HG03095 (cell line): ENCODE results near the gene PPP1CC.
"Not testable (repeated sequence)": the region's sequence is repeated elsewhere in the genome, so short reads cannot be mapped to it uniquely, and the experiment has no call there.

ENCODE experiments used
- ATAC-seq: cut with Tn5 transposase; IDR thresholded peaks from one replicate; pipeline ENCODE4 v1.9.1; 2021; ENCODE audit warnings: moderate library complexity; ENCODE audit not compliant: unreplicated experiment

PPP1CC gene

DNA sequence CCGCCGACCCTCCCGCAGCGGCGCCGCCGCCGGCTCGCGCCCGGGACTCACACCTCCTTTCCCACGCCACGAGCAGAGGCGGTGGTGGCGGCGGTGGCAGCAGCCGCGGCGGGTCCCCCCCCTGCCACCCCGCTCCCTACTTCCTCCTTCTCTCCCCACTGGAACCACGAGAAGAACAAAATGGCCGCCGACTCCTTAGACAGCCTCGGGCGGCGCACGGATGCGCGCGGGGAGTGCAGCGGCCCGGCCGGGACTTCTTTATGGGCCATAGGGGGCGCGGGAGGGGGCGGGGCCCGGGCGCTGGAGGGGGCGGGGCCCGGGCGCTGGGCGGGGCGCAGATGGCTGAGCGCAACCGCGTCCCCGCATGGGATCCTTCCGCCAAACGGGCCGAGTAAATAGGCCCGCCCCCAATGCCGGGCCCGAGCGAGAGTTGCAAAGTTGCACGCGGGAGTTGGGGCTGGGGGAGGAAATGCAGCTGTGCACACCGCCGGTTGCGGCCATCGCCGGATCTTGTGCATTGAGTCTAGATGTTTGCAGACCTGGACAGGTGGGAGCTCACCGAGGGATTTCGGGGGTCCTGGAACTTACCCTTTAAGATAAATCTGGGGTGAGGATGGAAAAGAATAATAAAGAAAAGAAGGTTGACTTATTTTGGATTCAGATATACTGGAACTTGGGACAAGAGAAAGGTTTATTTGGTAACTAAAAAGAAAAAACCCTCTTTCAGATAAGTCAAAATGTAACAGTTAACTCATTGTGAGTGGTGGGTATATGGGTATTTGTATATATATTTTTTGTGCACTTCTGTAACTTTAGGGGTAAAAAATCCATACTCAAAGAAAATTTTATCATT lies at the start of gene PPP1CC:
TSS of gene PPP1CC (minus strand) at position 174 of the 853 bp plus-strand sequence. CDS start 184 bp downstream, outside the sequence.
- peak; percentile 53 for ATAC-seq

DNA sequence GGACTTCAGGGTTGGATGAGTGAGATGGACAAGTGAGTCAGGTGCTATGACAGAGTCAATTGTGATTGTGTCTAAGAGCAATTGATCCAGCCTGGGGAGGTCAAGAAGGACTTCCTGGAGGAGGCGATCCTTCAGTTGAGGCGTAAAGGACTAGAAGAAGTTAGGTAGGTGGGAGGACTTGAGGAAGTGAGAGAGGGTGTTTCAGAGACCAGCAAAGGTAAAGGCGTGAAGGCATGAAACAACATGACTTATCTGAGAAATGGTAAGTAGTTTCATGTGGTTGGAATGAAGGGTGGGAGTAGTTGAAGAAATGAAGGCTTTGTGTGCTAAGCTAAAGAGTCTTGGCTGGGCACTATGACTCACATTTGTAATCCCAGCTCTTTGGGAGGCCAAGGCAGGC lies 48.9 kb upstream of the PPP1CC start:
- ATAC-seq, result no peak

- no peak for ATAC-seq
These were observed 47.6 kb upstream of the PPP1CC start for GRCh38 chr12:110790301-110790700.

DNA sequence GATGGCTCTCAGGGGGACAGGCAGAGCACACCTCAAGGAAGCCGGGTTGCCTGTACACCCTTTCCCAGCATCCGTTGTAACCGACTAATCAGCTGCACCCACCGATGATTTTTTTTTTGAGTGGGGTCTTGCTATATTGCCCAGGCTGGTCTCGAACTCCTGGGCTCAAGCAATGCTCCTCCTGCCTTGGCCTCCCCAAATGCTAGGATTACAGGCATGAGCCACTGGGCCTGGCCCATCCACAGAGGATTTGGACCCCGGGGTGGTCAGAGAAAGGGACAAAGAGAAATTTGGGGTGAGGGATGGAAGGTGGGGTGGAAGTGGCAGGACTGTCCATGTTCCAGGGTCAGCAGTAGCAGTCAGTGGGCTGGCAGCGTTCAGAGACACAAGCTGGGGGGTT lies 43.3 kb upstream of the PPP1CC start:
- no peak for ATAC-seq

DNA sequence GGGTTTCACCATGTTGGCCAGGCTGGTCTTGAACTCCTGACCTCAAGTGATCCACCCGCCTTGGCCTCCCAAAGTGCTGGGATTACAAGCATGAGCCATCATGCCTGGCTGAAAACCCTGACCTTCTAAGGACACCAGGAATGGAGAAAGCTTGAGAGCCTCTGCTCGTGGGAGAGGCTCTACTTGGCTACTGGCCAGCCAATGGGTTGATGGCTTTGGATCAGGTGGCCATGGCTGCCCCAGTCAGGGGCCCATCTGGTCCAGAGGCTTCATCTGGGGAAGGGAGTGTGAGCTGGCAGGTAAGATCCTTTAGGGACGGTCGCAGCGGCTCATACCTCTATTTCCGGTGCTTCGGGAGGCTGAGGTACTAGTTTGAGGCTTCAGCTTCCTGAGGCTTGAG lies 42.5 kb upstream of the PPP1CC start:
- ATAC-seq, result no peak

GRCh38 chr12:110782922-110783321 lies 40.2 kb upstream of the PPP1CC start:
- ATAC-seq, result no peak

DNA sequence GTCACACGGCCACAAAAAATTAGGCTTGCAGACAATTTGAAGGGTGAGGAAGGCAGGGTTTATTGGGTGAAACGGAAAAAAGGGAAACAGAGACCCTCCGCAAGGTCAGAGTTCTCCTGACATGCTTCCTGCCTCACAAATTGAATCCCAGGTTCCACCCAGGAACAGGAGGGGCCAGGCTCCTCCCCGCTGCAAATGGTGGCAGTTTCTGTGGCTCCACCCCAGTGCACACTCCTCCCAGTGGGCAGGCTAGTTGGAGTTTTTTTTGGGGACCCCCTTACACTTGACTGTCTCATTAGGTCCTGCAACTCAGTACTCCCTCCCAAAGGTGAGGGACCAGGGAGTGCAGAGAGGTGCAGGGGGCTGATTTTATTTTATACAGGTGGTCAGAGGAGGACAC lies 39.4 kb upstream of the PPP1CC start:
- ATAC-seq, result no peak

DNA sequence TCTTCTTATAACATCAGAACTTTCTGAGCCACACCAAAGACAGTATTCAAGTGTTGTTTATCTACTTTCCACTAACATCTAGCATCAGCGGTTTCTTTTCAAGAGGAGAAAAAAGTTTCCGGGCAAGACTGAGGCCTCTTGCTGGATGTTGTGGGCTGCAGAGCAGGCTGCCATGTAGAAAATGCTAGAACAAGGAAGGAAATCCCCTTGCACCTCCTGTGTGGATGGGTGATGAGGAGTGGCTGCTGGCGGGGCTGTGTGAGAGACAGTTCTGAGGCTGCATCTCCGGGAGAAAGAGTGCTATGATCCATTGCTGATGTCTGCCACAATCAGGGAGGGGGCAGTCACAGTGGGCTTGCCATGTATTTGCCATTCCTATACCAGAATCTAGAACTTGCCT lies 37.8 kb upstream of the PPP1CC start:
- no peak for ATAC-seq

DNA sequence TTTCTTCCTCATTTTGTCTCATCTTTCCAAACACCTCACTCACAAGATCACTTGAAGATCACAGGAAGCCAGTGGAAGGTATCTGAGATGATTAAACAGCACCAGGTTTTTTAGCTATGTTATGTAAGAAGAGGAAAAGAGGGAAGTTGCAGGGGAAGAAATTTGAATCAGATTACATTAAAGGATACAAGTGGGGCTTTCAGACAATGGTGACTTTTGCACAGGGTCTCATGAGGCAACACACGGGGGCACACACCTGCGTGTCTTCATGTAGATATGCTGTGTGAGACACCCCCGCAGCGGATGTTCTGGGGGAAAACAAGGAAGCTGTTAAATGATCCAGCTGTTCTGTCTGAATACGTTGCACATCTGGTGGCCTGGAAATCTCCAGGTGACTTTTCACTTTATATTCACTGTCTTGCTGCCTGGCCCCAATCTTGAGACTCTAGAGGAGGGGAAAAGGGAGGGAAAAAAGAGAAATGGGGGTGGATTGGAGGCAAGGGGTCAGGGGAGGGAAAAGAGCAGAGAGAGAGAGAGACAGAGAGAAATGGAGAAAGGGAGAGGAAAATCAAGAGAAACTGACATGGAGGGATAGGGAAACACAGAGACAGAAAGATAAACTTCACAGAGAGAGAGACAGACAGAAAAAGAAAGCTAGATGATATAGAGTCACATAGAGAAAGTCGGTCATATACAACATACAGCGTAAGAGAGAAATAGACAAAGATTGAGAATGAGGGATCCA lies 36.3 kb upstream of the PPP1CC start:
- ATAC-seq, result no peak

GRCh38 chr12:110776410-110776809 lies 33.7 kb upstream of the PPP1CC start:
- ATAC-seq, result peak; percentile 90

DNA sequence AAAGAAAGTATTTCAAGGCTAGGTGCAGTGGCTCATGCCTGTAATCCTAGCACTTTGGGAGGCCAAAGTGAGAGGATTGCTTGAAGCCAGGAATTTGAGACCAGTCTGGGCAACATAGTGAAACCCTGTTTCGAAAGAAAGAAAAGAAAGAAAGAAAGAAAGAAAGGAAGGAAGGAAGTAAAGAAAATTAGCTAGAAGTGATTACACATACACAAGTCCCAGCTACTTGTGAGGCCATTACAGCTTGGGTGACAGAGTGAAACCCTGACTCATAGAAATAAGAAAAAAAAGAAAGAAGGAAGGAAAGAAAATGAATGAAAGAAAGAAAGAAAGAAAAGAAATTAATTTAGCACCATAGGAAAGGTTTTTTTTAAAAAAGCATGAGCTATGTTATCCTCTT lies 33.3 kb upstream of the PPP1CC start:
- ATAC-seq, result no peak

- no peak for ATAC-seq
These were observed 32.1 kb upstream of the PPP1CC start for GRCh38 chr12:110774824-110775223.

DNA sequence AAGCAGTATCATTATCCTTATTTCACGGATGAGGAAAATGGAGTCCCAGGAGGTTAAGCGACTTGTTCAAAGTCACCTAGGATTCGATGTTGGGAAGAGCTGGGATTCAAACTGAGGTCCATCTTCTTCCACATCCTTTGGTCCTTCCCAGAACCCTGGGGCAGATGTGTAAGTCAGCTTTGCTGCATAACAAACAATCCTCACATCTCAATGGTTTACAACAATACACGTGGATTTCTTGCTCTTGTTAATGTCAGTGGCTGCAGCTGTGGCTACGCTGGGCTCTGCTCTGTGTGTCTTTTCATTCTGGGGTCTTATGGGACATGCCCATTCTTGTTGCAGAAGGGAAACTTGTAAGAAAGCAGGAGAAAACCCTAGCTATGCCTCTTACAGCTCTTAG lies 26.3 kb upstream of the PPP1CC start:
- ATAC-seq, result no peak

GRCh38 chr12:110767863-110768262 lies 25.2 kb upstream of the PPP1CC start:
- no peak for ATAC-seq

GRCh38 chr12:110766311-110767154 lies 23.8 kb upstream of the PPP1CC start:
- ATAC-seq, result no peak

DNA sequence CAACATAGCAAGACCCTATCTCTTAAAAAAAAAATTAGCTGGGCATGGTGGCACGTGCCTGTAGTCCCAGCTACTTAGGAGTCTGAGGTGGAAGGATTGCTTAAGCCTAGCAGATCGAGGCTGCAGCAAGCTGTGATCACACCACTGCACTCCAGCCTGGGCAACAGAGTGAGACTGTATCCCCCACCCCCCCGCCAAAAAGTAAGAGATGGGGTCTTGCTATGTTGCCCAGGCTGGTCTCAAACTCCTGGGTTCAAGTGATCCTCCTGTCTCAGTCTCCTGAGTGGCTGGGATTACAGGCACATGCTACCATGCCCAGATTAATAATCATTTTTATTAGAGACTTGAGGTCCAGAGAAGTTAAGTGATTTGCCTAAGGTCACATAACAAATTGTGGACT lies 22.9 kb upstream of the PPP1CC start:
- not testable (repeated sequence) for ATAC-seq

DNA sequence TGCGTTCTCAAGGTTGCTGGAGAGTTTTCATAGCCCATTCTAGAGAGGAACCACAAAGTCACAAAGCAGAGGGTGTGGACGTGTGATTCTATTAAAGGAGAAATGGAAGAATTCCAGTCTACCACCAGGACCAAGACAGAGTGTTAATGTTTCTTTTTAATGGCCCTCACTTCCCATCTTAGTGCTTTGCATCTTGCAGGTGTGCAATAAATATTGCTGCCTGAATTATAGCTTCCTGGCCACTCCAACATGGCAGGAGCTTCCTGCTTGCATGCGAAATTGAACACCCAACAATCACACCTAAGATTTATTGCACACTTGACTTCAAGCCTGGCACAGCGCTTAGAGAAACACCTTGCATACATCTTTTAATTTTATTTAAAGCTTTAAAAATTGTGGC lies 22.4 kb upstream of the PPP1CC start:
- ATAC-seq, result no peak

GRCh38 chr12:110763583-110763982 lies 20.9 kb upstream of the PPP1CC start:
- no peak for ATAC-seq

DNA sequence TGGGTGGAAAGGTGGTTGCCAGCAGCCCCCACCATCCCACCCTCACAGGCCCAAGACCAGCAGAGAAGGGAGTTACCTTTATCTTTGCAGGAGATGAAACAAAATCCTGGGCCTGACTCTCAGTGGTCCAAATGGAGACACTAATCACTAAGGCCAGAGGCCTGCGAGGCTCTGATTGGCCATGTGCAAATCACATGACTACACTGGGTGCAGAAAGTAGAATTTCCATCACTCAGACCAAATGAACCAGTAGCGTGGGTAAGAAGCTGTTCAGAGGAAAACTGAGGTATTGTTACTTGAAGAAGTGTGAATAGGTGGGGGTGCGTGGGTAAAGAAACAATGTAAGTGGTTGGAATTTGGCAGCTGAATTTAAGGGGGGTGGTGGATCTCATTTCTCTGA lies 20.2 kb upstream of the PPP1CC start:
- no peak for ATAC-seq

DNA sequence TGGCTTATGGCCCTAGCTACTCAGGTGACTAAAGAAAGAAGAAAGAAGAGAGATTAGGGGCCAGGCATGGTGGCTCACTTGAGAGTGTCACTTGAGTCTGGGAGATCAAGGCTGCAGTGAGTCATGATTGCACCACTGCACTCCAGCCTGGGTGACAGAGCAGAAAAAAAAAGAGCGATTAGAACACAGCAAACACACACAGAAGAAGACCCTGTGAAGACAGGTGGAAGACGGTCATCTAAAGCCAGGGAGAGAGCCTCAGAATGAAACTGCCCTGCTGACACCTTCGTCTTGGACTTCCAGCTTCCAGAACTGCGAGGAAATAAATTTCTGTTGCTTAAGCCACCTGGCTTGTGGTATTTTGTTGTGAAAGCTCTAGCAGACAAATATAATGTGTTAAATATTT lies 17.5 kb upstream of the PPP1CC start:
- ATAC-seq, result no peak

DNA sequence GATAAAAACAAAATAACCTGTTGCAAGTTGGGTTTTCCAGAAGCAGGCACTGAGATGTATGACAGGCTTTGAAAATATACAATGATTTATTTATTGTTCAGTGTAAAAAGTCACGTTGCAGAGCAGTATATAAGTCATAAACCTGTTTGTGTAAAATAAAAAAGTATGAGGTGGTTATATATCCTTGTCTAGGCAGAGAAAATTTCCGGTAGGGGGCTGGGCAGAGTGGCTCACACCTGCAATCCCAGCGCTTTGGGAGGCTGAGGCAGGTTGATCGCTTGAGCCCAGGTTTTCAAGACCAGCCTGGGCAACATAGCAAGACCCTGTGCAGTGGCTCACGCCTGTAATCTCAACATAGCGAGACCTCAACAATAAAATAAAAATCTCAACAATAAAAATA lies 16.2 kb upstream of the PPP1CC start:
- ATAC-seq, result no peak
